Upper lobe of right lung (tissue), 1 donor: Measurements from ENCODE around the gene NFASC. TPM values are rescaled to one million over a fixed set of nuclear protein-coding genes. Genes with fewer than 3 reads are reported as not detected.

Experiments
- ATAC-seq: fragments of 200-7000 bp; cut with Tn5 transposase; one replicate; pipeline ENCODE4 v1.9.1; 2020; ENCODE audit warnings: mild to moderate bottlenecking, moderate library complexity
- DNase-seq: peaks from one replicate; pipeline ENCODE4 v3.0.0-alpha.2; 2020
- H3K27ac ChIP-seq: fragments of 200-600 bp; one replicate; pipeline ENCODE4 v1.8.0; 2022
- H3K27me3 ChIP-seq: fragments of 200-600 bp; one replicate; pipeline ENCODE4 v1.8.0; 2022; ENCODE audit warnings: mild to moderate bottlenecking
- H3K36me3 ChIP-seq: fragments of 200-600 bp; one replicate; pipeline ENCODE4 v1.8.0; 2022
- H3K4me1 ChIP-seq: fragments of 200-600 bp; one replicate; pipeline ENCODE4 v1.8.0; 2022
- H3K4me3 ChIP-seq: fragments of 200-600 bp; one replicate; pipeline ENCODE4 v1.8.0; 2022; ENCODE audit warnings: mild to moderate bottlenecking
- H3K9me3 ChIP-seq: fragments of 200-600 bp; one replicate; pipeline ENCODE4 v1.8.0; 2022
- intact Hi-C: fragments of 100-400 bp; cut with DNase I; formaldehyde crosslinking; loops from one replicate; pipeline ENCODE4 v1.11.0; 2022
- total RNA-seq: library from RNA; stranded (reverse); fragmentation: NEBNext Ultra II Directional; extraction: Animal tissue kit (Norgen Biotek cat#: 25700); gene quantifications from one replicate; pipeline ENCODE4 v1.2.1, GENCODE V29; 2021
- TF ChIP-seq, protein P1 (sequence below): fragments of 200-600 bp; IDR thresholded peaks from one replicate; pipeline ENCODE4 v1.8.0; 2022; ENCODE audit warnings: antibody characterized with exemption
- donor health status: DM: no; HTN: yes; CAD: no; lungs with severe emphysema.

Gene NFASC
- total RNA-seq, 1 donor from 2014 or later = 24.1 TPM

DNA sequence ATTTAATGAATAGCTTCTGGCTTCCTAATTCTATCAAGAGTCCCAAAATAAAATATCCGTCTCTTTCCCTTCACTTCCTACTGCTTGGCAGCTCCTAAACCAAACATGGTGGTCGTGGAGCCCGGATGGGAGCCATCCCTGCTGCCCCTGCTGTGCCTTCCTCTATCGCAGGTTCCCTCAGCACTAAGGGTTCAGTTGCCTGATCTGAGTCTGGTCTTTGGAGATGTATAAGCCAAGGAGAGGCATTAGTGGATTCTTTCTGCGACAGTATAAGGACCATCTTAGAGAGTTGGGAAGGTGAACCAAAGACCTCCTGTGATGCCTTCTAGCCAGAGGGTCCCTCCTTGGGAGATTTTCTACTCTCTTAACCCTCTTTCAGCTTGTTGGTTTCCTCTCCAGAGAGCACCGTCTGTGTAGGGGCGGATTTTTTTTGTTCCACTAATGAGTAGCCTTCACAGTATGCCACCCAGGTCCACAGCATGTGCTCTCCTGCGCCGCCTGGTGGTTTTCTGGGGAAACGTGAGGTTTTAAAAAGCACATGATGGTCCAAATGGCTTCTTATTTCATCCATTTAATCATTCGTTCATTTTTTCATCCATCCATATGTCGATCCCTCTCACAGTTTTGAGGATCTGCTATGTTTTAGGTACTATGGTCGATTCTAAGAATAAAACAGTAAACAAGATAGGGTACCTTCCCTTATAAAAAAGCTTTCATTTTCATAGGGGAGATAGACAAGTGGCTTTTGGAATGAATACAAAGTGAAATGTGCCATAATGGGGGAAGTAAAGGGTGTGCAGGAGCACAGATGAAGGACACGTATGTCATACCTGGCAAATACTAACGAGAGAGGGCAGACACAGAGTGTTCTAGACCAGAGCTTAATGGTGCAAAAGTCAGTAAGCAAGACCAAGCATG lies 71.0 kb downstream of the NFASC start:
- Histone ChIP-seq H3K4me3 (no peak overlapping the region), H3K36me3 (no peaks in the 10 kb centered on the region), H3K4me1 (peaks cover 4% of the 10 kb centered on the region), H3K9me3 (no peaks in the 10 kb centered on the region), H3K27ac (no peak overlapping the region), H3K27me3 (peaks cover 6% of the 10 kb centered on the region)
- DNase-seq (peak; percentile 75), ATAC-seq (peak; percentile 75)
- intact Hi-C loops = loop anchor here (5.0 kb wide), 1 partner anchor 134 kb away; no protein-coding TSS in a partner anchor
- TF ChIP-seq, protein P1, sequence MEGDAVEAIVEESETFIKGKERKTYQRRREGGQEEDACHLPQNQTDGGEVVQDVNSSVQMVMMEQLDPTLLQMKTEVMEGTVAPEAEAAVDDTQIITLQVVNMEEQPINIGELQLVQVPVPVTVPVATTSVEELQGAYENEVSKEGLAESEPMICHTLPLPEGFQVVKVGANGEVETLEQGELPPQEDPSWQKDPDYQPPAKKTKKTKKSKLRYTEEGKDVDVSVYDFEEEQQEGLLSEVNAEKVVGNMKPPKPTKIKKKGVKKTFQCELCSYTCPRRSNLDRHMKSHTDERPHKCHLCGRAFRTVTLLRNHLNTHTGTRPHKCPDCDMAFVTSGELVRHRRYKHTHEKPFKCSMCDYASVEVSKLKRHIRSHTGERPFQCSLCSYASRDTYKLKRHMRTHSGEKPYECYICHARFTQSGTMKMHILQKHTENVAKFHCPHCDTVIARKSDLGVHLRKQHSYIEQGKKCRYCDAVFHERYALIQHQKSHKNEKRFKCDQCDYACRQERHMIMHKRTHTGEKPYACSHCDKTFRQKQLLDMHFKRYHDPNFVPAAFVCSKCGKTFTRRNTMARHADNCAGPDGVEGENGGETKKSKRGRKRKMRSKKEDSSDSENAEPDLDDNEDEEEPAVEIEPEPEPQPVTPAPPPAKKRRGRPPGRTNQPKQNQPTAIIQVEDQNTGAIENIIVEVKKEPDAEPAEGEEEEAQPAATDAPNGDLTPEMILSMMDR = peak; percentile 84

DNA sequence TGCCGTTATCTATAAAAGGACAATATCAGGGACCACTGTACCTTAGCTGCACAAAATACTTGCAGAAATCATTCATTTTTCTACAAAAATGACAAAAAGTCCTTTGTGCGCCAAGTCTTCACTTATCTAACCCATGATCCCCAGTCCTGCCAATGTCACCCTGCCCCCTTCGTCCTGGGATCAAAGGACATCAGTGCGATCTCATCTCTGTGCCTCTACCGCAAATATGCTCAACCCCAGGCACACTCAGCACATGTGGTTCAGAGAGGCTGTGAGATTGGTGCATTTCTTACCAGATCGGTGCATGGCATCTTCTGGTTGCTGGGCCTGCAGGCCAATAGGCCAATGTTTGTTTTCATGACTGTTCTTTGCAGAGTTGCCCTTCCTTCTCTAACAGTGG lies 72.8 kb downstream of the NFASC start:
- no peak for ATAC-seq
- Histone ChIP-seq H3K9me3 (no peaks in the 10 kb centered on the region), H3K27ac (no peak overlapping the region), H3K36me3 (no peaks in the 10 kb centered on the region), H3K4me3 (no peak overlapping the region), H3K27me3 (peaks cover 3% of the 10 kb centered on the region), H3K4me1 (peaks cover 4% of the 10 kb centered on the region)
- no peak for DNase-seq
- intact Hi-C loops = loop anchor here (5.0 kb wide), 1 partner anchor 136 kb away; no protein-coding TSS in a partner anchor
- TF ChIP-seq, protein P1 = no peak

DNA sequence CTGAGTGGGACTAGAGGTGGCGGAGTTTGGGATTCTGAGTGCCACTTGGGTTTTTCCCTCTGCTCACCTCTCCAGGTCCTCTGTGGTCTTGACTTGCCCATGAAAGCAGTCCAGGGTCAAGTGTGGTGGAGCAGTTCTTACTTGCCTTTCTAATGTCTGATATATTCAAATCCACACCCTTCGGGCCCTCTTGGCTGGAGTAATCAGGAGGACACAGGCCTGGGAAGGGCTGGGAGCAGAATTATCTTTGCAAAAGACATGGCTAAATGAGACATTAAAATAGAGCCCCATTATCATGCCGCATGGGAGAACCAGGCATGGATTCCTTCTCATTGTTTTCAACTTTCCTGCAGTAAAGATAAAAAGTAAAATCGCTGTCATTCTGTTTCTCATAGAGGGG lies 74.0 kb downstream of the NFASC start:
- Histone ChIP-seq H3K27ac (no peak overlapping the region), H3K9me3 (no peaks in the 10 kb centered on the region), H3K27me3 (peaks cover 3% of the 10 kb centered on the region), H3K4me1 (peaks cover 4% of the 10 kb centered on the region), H3K4me3 (no peak overlapping the region), H3K36me3 (no peaks in the 10 kb centered on the region)
- DNase-seq (no peak), ATAC-seq (no peak)
- TF ChIP-seq, protein P1 = no peak
- intact Hi-C loops = loop anchor here (5.0 kb wide), 1 partner anchor 137 kb away; no protein-coding TSS in a partner anchor

DNA sequence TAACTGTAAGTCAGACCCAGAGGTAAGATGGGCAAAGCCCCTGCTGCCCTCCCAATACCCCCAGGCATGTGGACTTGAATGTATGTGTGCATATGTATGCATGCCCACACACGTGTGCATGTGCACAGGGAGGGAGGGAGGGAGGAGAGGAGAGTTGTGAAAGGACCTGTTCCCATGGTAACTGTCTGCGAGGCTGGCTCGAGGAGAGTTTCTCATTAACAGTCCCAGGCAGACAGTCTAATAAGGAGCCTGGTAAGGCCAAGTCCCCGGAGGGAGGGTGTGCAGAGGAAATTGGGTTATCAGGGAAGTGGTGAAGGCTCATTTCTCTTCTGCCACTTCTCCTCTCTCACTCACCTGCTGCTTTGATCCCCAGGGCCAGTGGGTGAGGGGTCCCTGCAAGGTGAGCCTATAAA lies 74.9 kb downstream of the NFASC start:
- peak; percentile 7 for ATAC-seq
- no peak for DNase-seq
- intact Hi-C loops = no loop called here

DNA sequence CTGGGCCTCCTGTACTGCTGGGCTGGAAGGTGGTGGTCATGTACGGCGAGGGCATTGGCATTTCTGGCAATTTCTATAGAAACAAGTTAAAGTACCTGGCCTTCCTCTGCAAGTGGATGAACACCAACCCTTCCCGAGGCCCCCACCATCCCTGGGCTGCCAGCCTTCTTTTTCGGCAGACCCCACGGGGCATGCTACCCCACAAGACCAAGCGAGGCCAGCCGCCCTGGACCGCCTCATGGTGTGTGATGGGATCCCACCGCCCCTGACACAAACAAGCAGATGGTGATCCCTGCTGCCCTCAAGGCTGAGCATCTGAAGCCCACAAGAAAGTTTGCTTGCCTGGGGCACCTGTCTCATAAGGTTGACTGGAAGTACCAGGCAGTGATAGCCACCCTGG lies 76.0 kb downstream of the NFASC start:
- Histone ChIP-seq H3K4me1 (no peaks in the 10 kb centered on the region), H3K27ac (no peak overlapping the region), H3K9me3 (no peaks in the 10 kb centered on the region), H3K36me3 (no peaks in the 10 kb centered on the region), H3K27me3 (no peaks in the 10 kb centered on the region), H3K4me3 (no peak overlapping the region)
- DNase-seq = no peak
- TF ChIP-seq, protein P1 = no peak
- intact Hi-C loops = no loop called here
- no peak for ATAC-seq

More for the DNA sequence above, 74.9 kb downstream of the NFASC start:
- Histone ChIP-seq H3K27me3 (peaks cover 3% of the 10 kb centered on the region), H3K36me3 (no peaks in the 10 kb centered on the region), H3K27ac (no peak overlapping the region), H3K4me3 (no peak overlapping the region), H3K9me3 (no peaks in the 10 kb centered on the region), H3K4me1 (peaks cover 4% of the 10 kb centered on the region)
- TF ChIP-seq, protein P1 = no peak
